HG02981 (cell line): ENCODE measurements around the gene PASD1.
"Not testable (repeated sequence)": the region's sequence is repeated elsewhere in the genome, so short reads cannot be mapped to it uniquely, and the experiment has no call there.

Experiments
- ATAC-seq: cut with Tn5 transposase; IDR thresholded peaks from one replicate; pipeline ENCODE4 v1.9.1; 2021; ENCODE audit warnings: mild to moderate bottlenecking, moderate library complexity; ENCODE audit not compliant: unreplicated experiment

PASD1 gene

GRCh38 chrX:151563449-151563848 is at the start of gene PASD1:
PASD1 (plus strand) TSS chrX:151563675; CDS start chrX:151601554, 37,879 bp downstream.
- ATAC-seq: no peak

GRCh38 chrX:151515237-151515636 is 48.2 kb upstream of the PASD1 start:
- ATAC-seq: no peak

- no peak for ATAC-seq
These were observed 46.8 kb upstream of the PASD1 start for GRCh38 chrX:151516538-151517187.

GRCh38 chrX:151517421-151517820 is 46.1 kb upstream of the PASD1 start:
- no peak for ATAC-seq

- no peak for ATAC-seq
These were observed 40.1 kb upstream of the PASD1 start for GRCh38 chrX:151523351-151523750.

GRCh38 chrX:151536571-151536970 is 26.9 kb upstream of the PASD1 start:
- ATAC-seq: no peak

GRCh38 chrX:151537572-151537971 is 25.9 kb upstream of the PASD1 start:
- no peak for ATAC-seq

GRCh38 chrX:151538190-151539122 is 25.0 kb upstream of the PASD1 start:
- ATAC-seq: no peak

- no peak for ATAC-seq
These were observed 19.8 kb upstream of the PASD1 start for GRCh38 chrX:151543706-151544105.

- not testable (repeated sequence) for ATAC-seq
These were observed 17.2 kb upstream of the PASD1 start for GRCh38 chrX:151546226-151546625.

GRCh38 chrX:151551176-151551575 is 12.3 kb upstream of the PASD1 start:
- ATAC-seq: not testable (repeated sequence)

GRCh38 chrX:151552743-151553142 is 10.7 kb upstream of the PASD1 start:
- ATAC-seq: no peak

- not testable (repeated sequence) for ATAC-seq
These were observed 8.2 kb upstream of the PASD1 start for GRCh38 chrX:151555301-151555700.

- ATAC-seq: not testable (repeated sequence)
These were observed 990 bp upstream of the PASD1 start for GRCh38 chrX:151562485-151562884.

- not testable (repeated sequence) for ATAC-seq
These were observed 472 bp upstream of the PASD1 start for GRCh38 chrX:151563003-151563402.

GRCh38 chrX:151564035-151564434 is 560 bp downstream of the PASD1 start:
- no peak for ATAC-seq

GRCh38 chrX:151566872-151567271 is 3.4 kb downstream of the PASD1 start:
- ATAC-seq: not testable (repeated sequence)

- ATAC-seq: no peak
These were observed 7.1 kb downstream of the PASD1 start for GRCh38 chrX:151570561-151570960.

- not testable (repeated sequence) for ATAC-seq
These were observed 29.9 kb downstream of the PASD1 start for GRCh38 chrX:151593384-151593783.

- ATAC-seq: no peak
These were observed 32.8 kb downstream of the PASD1 start for GRCh38 chrX:151596282-151596681.

- ATAC-seq: no peak
These were observed 41.5 kb downstream of the PASD1 start for GRCh38 chrX:151604931-151605330.

GRCh38 chrX:151609222-151609621 is 45.7 kb downstream of the PASD1 start:
- no peak for ATAC-seq
